ENCODE data around the gene CMSS1.
"Not testable (repeated sequence)": the region's sequence is repeated elsewhere in the genome, so short reads cannot be mapped to it uniquely, and the experiment has no call there.

Gene CMSS1

DNA sequence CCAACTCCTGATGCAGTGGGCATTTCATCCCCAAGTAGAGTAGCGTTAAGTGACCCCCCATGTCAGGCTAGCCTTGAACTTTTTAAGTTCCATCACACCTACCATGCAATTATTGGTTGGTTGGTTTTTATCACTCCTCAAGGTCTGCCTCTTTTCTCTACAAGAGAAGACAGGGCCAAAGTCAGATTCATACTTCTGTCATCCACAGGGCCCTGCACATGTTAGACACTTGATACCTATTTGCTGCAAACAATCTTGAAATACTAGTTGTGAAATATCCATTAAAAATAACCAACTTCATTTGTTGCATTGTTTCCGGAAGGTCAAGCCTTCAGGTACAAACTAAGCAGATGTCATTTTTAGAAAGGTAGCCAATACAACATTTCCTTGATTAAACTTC lies 1.2 kb downstream of the CMSS1 start:
- no peak for DNase-seq

- DNase-seq, result no peak
These were observed 6.4 kb downstream of the CMSS1 start for GRCh38 chr3:99823723-99824711.

DNA sequence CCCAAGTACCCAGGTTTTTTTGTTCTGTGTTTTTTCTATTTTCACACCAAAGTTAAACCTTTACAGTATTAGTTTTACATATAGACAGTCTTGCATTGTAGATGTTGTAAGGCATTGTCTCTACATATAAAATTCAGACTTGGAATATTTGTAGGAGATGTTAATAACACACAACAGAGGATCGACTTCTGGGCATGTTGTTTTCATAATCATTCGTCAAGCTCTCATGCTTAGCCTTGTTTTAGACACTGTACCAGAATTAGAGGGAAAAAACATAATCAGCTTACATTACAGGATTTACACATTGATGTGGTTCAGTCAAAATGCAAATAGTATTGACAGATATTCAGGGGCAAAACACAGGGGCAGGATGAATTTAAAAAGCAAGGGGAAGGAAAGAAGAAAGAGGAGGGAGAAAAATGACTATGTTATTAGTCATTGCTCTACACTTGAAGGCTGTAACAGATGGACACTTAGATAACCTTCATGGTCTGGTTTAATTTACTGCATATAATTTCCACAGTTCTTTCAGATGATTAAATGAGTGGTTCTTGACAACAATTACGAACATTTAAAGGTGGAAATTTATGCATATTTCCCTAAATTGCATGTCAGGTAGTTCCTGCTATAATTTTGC lies 7.5 kb downstream of the CMSS1 start:
- no peak for DNase-seq

DNA sequence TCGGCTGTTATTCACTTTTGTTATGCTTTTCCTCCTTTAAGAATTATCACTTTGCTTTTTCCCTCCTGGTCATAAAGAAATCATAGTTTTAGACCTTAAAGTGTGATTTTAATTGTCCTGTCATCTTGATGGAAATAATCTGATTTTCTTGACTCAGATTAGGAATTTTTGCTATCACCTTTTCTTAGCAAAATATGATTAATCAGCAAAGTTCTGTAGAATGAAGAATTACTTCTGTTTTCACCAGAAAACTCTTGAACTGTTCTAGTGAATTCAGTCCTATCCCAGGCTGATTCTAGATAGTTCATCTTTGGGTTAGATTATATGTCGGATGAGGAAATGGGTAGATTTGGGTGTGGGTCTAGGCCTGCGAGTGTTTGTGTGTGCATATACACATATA lies 12.2 kb downstream of the CMSS1 start:
- no peak for DNase-seq

GRCh38 chr3:99833617-99834205 lies 16.0 kb downstream of the CMSS1 start:
- DNase-seq, result no peak

- no peak for DNase-seq
These were observed 16.7 kb downstream of the CMSS1 start for GRCh38 chr3:99834211-99834957.

DNA sequence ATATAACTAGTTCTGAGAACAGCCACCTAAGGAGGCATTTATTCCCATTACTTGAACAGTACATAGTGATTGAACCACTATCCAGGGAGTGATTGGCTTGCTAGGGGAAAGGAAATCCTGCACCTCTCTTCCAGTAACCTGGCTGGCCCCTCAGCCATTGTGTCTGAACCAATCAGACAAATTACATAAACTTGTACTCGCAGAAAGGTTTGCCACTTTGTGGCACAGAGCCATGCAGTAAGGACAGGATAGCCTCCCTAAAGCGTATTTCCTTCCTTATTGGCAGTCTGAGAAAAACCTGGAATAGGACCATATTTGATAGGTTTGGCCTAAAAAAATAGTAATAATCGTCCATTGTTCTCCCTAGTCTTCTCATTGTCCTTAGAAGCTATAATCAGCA lies 19.0 kb downstream of the CMSS1 start:
- DNase-seq, result no peak

GRCh38 chr3:99837715-99838114 lies 20.1 kb downstream of the CMSS1 start:
- DNase-seq, result no peak

DNA sequence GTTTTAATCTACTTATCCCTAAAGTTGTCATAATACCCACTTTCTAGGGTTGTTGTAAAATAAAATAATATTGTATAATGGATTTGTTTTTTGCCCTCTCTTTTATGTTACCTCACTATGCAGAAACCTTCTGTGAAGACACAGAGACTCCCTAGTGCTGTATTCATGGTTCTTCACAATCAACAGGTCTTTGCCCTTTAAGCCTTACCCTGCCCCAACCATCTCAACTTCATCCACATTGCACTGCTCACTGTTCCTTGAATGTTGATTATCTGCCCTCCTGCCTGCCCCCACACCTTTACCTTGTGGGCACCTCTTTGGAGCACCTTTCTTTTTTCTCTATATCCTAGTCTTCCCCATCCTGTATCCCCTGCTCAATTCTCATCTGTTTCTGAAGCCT lies 21.1 kb downstream of the CMSS1 start:
- DNase-seq, result no peak

- no peak for DNase-seq
These were observed 22.0 kb downstream of the CMSS1 start for GRCh38 chr3:99839613-99840012.

DNA sequence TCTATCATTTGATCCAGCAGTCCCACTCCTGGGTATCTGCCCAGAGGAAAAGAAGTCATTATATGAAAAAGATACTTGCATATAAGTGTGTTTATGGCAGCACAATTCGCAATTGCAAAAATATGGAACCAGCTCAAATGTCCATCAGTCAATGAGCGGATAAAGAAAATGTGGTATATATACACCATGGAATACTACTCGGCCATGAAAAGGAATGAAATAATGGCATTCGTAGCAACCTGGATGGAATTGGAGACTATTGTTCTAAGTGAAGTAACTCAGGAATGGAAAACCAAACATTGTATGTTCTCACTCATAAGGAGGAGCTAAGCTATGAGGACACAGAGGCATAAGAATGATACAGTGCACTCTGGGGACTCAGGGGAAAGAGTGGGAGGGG lies 24.3 kb downstream of the CMSS1 start:
- not testable (repeated sequence) for DNase-seq

DNA sequence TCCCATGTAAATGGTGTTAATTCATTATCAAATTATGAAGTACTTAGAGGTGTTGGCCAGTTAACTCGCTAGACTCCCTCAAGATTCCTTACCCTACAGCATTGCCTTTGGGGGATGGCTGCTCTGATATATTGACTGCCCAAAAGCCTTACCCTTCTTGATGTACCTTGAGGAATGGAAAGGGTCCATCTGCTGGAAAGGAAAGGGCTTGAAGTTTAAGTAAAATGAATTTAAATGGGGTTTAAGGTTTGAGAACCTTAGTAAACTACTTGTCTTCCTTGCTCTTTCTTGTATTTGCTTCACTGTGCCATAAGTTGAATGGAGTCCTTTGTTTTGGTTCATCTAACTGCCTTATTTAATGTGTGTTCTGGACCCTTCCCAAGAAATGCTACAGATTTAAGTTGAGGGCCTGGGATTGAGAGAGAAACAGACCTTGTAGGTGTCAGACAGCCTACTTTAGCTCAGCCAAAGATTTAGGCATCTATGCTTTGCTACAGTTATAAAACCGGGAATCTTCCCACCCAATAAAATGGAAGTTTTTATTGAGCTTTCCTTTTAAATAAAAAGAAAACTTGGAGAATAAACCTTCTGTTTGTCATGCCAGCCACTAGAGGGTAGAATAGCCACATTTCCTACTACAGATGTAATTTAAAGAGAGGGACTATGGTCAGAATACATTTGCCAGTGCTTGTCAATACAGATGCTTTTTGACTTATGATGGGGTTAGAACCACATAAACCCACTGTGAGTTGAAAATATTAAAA lies 25.3 kb downstream of the CMSS1 start:
- DNase-seq, result no peak

- no peak for DNase-seq
These were observed 26.1 kb downstream of the CMSS1 start for GRCh38 chr3:99843590-99844258.

- no peak for DNase-seq
These were observed 27.7 kb downstream of the CMSS1 start for GRCh38 chr3:99845331-99845730.

GRCh38 chr3:99845999-99846398 lies 28.3 kb downstream of the CMSS1 start:
- no peak for DNase-seq

GRCh38 chr3:99846477-99847160 lies 29.0 kb downstream of the CMSS1 start:
- no peak for DNase-seq

DNA sequence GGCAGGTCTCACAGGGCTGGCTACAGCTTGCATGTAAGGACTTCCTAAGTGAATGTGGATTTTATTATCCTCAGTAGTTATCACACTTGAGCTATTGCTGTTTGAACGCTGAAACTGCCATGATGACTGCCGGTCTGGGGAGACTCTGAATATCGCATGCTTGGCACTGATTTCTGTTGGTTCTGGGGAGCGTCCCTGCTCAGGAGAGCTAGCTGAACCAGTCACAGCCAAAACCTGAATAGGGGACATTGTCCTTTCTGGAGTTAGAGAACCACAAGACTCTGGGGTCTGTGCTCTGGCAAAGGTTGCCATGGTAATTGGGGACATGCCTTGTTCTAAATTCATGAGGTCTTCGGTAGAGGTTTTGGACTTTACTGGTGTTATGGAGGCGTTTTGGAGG lies 30.8 kb downstream of the CMSS1 start:
- no peak for DNase-seq

DNA sequence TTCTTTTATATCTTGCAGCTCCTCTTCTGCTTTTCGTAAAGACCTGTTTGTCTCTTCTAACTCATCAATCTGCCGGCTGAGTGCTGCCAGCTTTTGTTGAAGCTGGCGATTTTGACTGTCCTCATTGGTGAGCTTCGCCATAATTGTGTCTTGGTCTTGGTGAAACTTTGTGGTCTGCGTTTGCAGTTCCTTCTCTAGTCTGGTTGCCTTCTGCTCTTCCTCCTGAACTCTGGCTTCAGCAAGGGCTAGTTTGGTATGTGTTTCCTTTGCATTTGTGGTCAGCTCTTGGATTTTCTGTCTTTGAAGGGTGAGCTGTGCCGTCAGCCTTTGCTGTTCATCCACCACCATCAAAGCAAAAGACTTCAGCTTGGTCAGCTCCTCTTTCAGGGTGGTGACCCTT lies 32.9 kb downstream of the CMSS1 start:
- DNase-seq, result no peak

DNA sequence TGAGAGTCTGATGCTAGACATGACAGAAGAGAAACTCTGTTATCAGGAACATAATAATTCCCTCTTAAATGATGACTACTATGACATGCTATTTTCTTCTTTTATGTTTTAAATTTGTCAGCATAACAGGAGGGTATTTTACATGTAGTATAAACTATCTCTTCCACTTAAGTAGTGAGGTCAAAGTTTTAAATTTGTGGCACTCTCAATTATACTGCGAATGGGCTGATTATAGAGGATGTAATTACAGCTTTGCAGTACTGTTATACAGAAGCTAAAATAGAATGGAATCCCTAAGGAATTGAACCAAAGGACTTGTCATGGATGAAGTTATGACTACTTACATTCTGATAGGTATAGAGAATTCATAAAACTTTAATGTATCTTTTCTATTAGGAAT lies 34.3 kb downstream of the CMSS1 start:
- no peak for DNase-seq

DNA sequence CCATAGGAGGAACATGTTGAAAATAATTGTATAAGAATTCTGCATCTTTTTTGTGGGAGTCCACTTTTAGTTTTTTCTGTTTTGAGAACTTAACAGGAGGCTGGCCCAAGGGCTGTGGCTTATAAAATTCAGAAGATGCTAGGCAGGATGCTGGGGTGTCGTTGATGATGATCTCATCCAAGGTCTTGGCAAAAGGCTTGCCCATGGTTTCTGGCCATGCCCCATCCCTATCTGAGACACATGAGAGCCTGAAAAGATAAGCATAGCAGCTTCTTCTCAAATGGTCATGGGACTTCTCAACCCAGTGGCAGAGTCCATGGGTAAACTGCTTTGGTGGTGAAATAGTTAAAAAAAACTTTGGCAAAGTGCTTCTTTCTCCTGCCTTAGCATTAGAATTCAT lies 35.2 kb downstream of the CMSS1 start:
- no peak for DNase-seq

GRCh38 chr3:99854756-99855298 lies 37.2 kb downstream of the CMSS1 start:
- no peak for DNase-seq
